Stomach (tissue), 4 donors: ENCODE results near the gene RANBP3.

ENCODE experiments used
- EP300 ChIP-seq: sonication (generic); formaldehyde crosslinking; IDR thresholded peaks from one replicate; pipeline ENCODE4 v1.6.1; 2017; ENCODE audit warnings: antibody characterized with exemption
- POLR2A ChIP-seq, 4 donors: fragments of 450-650 bp; IDR thresholded peaks; one replicate each; pipeline ENCODE4 v1.6.1; 2016; ENCODE audit warnings: antibody characterized with exemption in 4 of 4, control low read depth in 2 of 4, mild to moderate bottlenecking in 1 of 4, moderate library complexity in 1 of 4
- TF ChIP-seq, protein P1 (sequence below), 7 experiments: fragments of 450-650 bp in 4 of 7; fragments of 200-600 bp in 3 of 7; sonication (generic) in 3 of 7; IDR thresholded peaks; one replicate each; pipeline ENCODE4 v1.5.1; 2016 to 2019; ENCODE audit warnings: antibody characterized with exemption in 7 of 7, control low read depth in 2 of 7, mild to moderate bottlenecking in 1 of 7

DNA sequence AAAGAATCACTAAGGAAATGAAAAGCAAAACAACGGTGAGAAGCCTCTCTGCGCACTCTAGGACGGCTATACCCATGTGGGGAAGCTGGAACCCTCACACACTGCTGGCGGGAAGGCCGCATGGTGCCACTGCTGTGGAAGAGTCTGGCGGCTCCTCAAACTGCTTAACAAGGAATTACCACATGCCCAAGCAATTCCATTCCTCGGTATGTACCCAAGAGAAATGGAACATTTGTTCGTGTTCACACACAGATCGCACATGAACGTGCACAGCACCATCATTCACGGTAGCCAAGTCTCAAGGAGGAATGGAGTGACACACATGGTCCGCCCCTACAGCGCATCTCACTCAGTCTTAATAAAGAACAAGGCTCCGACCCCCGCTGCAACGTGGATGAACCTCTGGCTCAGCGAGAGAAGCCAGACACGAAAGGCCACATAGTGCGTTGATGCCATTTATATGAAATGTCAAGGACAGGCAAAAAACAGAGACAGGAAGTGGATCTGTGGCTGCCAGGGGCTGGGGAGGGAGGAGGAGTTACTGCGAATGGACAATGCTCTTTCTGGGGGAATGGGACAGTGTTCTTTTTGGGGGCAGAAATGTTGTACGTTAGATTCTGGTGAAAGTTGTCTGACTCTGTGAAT, 56.3 kb downstream of the RANBP3 start:
- TF ChIP-seq POLR2A (IDR thresholded peaks at IDR 0.05) (no peak), EP300 (no peak)
- TF ChIP-seq, protein P1, sequence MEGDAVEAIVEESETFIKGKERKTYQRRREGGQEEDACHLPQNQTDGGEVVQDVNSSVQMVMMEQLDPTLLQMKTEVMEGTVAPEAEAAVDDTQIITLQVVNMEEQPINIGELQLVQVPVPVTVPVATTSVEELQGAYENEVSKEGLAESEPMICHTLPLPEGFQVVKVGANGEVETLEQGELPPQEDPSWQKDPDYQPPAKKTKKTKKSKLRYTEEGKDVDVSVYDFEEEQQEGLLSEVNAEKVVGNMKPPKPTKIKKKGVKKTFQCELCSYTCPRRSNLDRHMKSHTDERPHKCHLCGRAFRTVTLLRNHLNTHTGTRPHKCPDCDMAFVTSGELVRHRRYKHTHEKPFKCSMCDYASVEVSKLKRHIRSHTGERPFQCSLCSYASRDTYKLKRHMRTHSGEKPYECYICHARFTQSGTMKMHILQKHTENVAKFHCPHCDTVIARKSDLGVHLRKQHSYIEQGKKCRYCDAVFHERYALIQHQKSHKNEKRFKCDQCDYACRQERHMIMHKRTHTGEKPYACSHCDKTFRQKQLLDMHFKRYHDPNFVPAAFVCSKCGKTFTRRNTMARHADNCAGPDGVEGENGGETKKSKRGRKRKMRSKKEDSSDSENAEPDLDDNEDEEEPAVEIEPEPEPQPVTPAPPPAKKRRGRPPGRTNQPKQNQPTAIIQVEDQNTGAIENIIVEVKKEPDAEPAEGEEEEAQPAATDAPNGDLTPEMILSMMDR (IDR thresholded peaks at IDR 0.05) = no peak
